ENCODE data around the gene AGR3. TPM values are rescaled to one million over a fixed set of nuclear protein-coding genes. Genes with fewer than 3 reads are reported as not detected.

Gene AGR3
- total RNA-seq (2022; extraction: Qiagen RNA extraction), result 0.27 TPM in 1 of 5 replicates, not detected in the others

GRCh38 chr7:16881844-16882243 is at the start of gene AGR3:
Gene AGR3 (minus strand): TSS chr7:16881983. CDS start chr7:16878618, 3,365 bp downstream.

Other genes with a start within 250 kb of the AGR3 start
- gene ANKMY2, start 236.2 kb downstream of the AGR3 start, total RNA-seq (2022; extraction: Qiagen RNA extraction), result 13.1 to 15.7 TPM (median 14.5 TPM) in 5 replicates
- gene BZW2, start 235.8 kb downstream of the AGR3 start, total RNA-seq (2022; extraction: Qiagen RNA extraction), result 90.6 to 103 TPM (median 93.0 TPM) in 5 replicates
- 12.2 to 15.7 TPM (median 14.3 TPM) in 5 replicates for gene TSPAN13, start 128.2 kb downstream of the AGR3 start, total RNA-seq (2022; extraction: Qiagen RNA extraction)
- gene AGR2, start 77.0 kb downstream of the AGR3 start, total RNA-seq (2022; extraction: Qiagen RNA extraction), result 93.9 to 174 TPM (median 142 TPM) in 5 replicates

All from A549 treated with CORT108297 at 1 μM for 4 hours (cell line).